Measurements from ENCODE around the gene JAG1. TPM values are rescaled to one million over a fixed set of nuclear protein-coding genes. Genes with fewer than 3 reads are reported as not detected.

JAG1 gene
- total RNA-seq, 1 donor from 2014 or later, result 42.1 TPM

DNA sequence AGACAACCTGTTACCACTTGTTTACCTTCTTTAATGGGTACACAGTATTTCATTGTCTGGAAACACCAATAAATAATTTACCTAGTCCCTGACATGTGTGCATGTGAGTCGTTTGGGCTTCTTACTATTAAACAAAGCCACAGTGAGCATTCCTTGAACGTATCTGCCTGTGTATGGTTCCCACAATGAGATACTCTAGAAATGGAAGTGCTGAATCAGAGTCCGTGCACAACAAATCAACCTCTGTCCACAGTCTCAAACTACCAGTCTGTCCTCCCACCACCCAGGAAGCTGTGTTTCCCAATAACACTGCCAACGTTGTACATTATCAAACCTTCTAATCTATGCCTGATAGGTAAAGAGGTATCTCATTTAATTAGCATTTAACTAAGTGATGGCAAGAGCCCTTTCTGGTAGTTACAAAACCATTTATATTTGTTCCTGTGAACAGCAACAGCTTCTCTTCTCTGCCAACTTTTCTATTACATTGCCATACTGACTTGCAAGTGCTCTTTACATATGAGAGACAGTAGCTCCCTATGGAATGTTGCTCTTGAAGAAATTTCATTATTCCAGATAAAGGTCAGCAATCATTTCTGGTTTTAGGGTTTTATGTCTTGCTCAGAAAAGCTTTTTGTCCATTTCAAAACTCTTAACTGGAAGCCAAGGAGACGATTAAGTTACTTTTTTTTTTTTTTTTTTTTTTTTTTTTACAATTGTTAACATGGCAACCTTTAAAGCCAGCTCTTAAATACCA lies 14.7 kb downstream of the JAG1 start:
- intact Hi-C loops (cut with DNase I), result no loop called here
- DNase-seq (ENCODE audit: low spot score), result no peak

GRCh38 chr20:10658051-10658823 lies 15.6 kb downstream of the JAG1 start:
- intact Hi-C loops (cut with DNase I), result no loop called here
- DNase-seq (ENCODE audit: low spot score), result no peak

DNA sequence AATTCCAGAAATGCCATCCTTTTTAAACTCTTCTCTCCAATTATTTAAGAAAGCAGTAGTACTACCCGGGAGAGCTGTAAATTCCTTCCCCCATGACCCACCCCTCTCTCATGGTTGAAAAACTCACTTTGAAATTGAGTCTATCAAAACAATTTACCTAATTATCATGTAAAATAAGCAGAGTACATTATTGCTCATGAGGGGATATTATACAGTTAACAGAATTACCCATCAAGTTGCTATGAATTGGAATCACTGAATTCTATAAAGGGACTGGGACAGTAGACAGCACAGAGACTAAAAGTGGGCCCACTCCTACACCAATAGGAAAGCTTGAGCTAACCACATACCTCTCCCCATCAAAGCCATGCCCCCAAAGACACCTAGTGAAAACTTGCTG lies 16.3 kb downstream of the JAG1 start:
- intact Hi-C loops (cut with DNase I), result no loop called here

GRCh38 chr20:10655720-10656669 lies 17.8 kb downstream of the JAG1 start:
- intact Hi-C loops (cut with DNase I), result no loop called here
- no peak for DNase-seq (ENCODE audit: low spot score)

More for the DNA sequence above, 16.3 kb downstream of the JAG1 start:
- no peak for DNase-seq (ENCODE audit: low spot score)

GRCh38 chr20:10654630-10655029 lies 19.2 kb downstream of the JAG1 start:
- intact Hi-C loops (cut with DNase I), result no loop called here
- DNase-seq (ENCODE audit: low spot score), result no peak

GRCh38 chr20:10654250-10654610 lies 19.6 kb downstream of the JAG1 start:
- no peak for DNase-seq (ENCODE audit: low spot score)
- intact Hi-C loops (cut with DNase I), result no loop called here

- no peak for DNase-seq (ENCODE audit: low spot score)
- intact Hi-C loops (cut with DNase I), result no loop called here
Observed at GRCh38 chr20:10653599-10654249, 20.1 kb downstream of the JAG1 start.

DNA sequence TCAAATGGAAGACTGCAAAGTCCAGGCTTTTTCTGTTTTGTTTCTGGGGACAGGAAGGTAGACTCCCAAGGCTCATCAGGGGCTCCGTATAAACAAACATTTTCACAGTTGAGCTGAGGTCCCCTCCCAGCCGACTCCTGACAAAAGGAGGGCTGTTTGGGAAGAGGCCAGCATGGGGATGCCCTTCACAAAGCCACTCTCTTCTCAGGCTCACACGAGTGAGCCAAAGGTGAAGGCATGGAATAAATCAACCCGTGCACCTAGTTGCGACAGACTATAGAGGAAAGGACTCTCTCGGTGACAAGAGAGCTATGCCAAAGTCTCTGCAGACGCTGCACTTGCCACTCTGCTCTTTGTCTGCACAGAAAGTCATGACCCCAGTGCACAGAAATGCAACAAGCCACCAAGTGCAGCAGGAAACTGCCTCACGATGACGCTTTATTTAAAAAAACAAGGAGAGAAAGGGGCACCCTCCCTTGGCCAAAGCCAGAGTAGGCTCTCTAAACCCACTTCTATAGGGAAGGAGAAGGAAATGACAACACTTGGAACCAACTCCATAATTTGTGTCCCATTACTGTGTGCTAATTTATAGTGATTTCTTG lies 21.0 kb downstream of the JAG1 start:
- no peak for DNase-seq (ENCODE audit: low spot score)
- intact Hi-C loops (cut with DNase I), result no loop called here

DNA sequence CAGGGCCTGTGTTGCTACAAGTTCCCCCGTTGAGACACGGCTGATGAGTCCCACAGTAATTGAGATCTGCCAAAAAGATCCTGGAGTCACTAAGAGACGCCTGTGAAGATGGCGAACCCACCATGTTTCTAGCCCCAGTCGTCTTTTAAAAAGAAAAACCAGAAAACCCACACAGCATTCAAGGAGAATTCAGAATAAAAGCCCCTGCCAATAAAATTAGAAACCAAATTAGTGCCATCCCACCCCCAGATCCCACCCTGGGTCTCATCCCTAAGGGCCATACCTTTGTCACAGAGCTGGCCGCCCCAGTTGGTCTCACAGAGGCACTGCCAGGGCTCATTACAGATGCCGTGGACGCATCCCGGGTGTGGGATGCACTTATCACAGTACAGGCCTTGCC lies 21.6 kb downstream of the JAG1 start:
- DNase-seq (ENCODE audit: low spot score), result no peak
- intact Hi-C loops (cut with DNase I), result no loop called here

- DNase-seq (ENCODE audit: low spot score), result no peak
- intact Hi-C loops (cut with DNase I), result no loop called here
Observed at GRCh38 chr20:10651227-10651990, 22.4 kb downstream of the JAG1 start.

DNA sequence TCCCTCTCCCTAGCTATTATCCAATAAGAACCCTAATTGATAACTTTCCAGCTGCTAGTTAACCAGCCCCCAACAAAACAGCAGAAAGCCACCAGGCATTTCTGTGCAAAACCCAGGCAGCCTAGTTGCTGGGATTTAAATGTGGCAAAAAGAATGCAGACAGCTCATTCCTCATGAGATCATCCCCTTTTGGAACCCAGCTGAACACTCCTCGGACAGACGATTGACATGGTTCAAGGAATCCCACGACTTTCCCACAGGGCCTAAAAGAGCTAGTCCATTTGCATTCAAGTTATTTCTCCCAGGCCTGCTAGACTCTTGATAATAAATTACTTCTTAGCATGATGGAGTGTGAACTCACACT lies 24.0 kb downstream of the JAG1 start:
- DNase-seq (ENCODE audit: low spot score), result no peak
- intact Hi-C loops (cut with DNase I), result no loop called here

DNA sequence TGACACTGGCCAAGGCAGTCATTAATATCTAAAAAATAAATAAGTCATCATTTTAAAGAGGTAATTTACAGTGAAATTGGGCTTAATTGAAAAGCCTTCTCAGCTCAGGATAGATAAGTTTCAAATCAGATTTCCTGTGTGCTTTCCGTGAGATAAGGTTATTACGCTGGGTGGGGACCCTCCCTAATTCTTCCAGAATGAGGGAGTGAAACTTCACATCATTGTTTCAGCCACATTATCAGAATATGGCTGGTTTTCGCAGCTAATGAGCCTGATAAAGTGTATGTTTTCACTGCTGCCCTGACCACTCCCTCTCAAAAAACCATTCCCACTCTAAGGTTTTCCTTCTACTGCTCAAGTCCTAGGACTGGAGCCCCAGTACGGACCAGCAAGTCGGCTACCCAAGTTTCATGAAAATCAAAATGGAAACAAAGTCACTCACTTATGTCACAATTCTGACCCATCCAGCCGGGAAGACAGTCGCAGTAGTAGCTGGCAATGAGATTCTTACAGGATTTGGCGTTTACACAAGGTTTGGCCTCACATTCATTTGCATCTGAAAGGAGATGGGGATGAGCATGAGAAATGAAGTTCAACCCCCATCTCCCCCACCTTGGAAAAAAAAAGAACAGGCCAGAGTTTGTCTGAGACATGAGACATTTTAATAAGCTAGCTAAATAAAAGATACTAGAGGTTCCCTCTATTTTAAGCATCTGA lies 24.6 kb downstream of the JAG1 start:
- intact Hi-C loops (cut with DNase I), result no loop called here
- DNase-seq (ENCODE audit: low spot score), result no peak

- intact Hi-C loops (cut with DNase I), result no loop called here
Observed at GRCh38 chr20:10648651-10649050, 25.1 kb downstream of the JAG1 start.

GRCh38 chr20:10647909-10648308 lies 25.9 kb downstream of the JAG1 start:
- intact Hi-C loops (cut with DNase I), result no loop called here

More at GRCh38 chr20:10648651-10649050, 25.1 kb downstream of the JAG1 start:
- DNase-seq (ENCODE audit: low spot score), result no peak

GRCh38 chr20:10647471-10647870 lies 26.3 kb downstream of the JAG1 start:
- no peak for DNase-seq (ENCODE audit: low spot score)
- intact Hi-C loops (cut with DNase I), result no loop called here

More at GRCh38 chr20:10647909-10648308, 25.9 kb downstream of the JAG1 start:
- DNase-seq (ENCODE audit: low spot score), result no peak

GRCh38 chr20:10646886-10647420 lies 26.8 kb downstream of the JAG1 start:
- DNase-seq (ENCODE audit: low spot score), result no peak
- intact Hi-C loops (cut with DNase I), result no loop called here

DNA sequence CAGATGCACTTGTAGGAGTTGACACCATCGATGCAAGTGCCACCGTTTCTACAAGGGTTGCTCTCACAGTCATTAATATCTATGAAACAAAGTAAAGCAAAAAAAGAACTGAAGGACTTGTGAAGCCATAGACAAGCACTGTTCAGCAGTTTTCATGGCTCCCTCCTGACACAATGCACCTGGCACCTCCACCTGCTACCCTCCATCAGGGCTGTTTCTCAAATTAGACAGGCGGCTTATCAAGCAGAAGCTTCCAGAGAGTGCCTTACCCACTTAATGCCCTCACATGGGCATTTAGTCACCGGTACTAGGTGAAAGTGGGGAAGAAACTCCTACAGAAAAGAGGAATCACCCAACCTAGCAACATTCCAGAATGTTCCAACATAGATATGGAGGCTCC lies 27.8 kb downstream of the JAG1 start:
- intact Hi-C loops (cut with DNase I), result no loop called here
- no peak for DNase-seq (ENCODE audit: low spot score)

DNA sequence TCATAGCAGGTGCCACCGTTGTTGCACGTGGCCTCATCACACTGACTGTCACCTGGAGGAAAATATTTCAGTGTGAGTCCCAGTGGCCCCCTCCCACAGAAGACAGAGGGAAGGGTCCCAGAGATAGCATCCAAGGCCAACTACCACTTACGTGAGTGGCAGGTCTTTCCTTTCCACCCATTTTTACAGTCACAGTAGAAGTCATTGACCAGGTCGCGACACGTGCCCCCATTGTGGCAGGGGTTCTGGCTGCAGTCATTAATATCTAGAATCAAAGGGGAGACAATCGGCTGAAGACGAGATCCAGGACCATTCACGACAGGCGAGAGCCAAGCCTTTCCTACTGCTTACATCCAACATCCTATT lies 28.6 kb downstream of the JAG1 start:
- intact Hi-C loops (cut with DNase I), result no loop called here
- DNase-seq (ENCODE audit: low spot score), result no peak
